HepG2 (cell line): ENCODE results near the gene ALDH18A1. TPM values are rescaled to one million over a fixed set of nuclear protein-coding genes. Genes with fewer than 3 reads are reported as not detected.

Experiments used
- AHDC1 ChIP-seq: sonication (generic); formaldehyde crosslinking; IDR thresholded peaks from 2 replicates; pipeline ENCODE4 v1.5.1; 2020; ENCODE audit warnings: mild to moderate bottlenecking, missing genetic modification reagents, borderline replicate concordance
- ATF4 ChIP-seq, 2 experiments: fragments of 450-650 bp in 1 of 2; sonication (generic) in 1 of 2; formaldehyde crosslinking; IDR thresholded peaks; 2 replicates each; pipeline versions ENCODE4 v1.5.0 to v1.8.0; 2020 to 2022; ENCODE audit warnings: mild to moderate bottlenecking in 1 of 2, missing genetic modification reagents in 1 of 2
- BORCS8-MEF2B ChIP-seq: sonication (generic); formaldehyde crosslinking; IDR thresholded peaks from 2 replicates; pipeline ENCODE4 v1.8.0; 2022; ENCODE audit warnings: mild to moderate bottlenecking, missing genetic modification reagents
- ETV5 ChIP-seq: IDR thresholded peaks from 2 replicates; pipeline ENCODE4 v1.6.1; 2018; ENCODE audit warnings: missing biosample characterization, missing genetic modification reagents, inconsistent platforms, borderline replicate concordance
- FOXK1 ChIP-seq: sonication (generic); formaldehyde crosslinking; IDR thresholded peaks from 2 replicates; pipeline ENCODE4 v1.4.0; 2020; ENCODE audit warnings: low read depth, missing genetic modification reagents, borderline replicate concordance
- HINFP ChIP-seq: sonication (generic); formaldehyde crosslinking; IDR thresholded peaks from 2 replicates; pipeline ENCODE4 v1.4.0; 2020; ENCODE audit warnings: low read depth, mild to moderate bottlenecking, missing genetic modification reagents
- LRRFIP1 ChIP-seq: sonication (generic); formaldehyde crosslinking; conservative IDR thresholded peaks from 2 replicates; pipeline ENCODE4 v1.4.0; 2020; ENCODE audit warnings: missing genetic modification reagents
- RAD21 ChIP-seq: fragments of 450-650 bp; formaldehyde crosslinking; IDR thresholded peaks from 2 replicates; pipeline ENCODE4 v1.5.0; 2020; ENCODE audit warnings: mild to moderate bottlenecking
- ZNF687 ChIP-seq: sonication (generic); formaldehyde crosslinking; IDR thresholded peaks from 2 replicates; pipeline ENCODE4 v1.5.1; 2020; ENCODE audit warnings: mild to moderate bottlenecking, missing genetic modification reagents, moderate library complexity
- ZNF749 ChIP-seq: sonication (generic); formaldehyde crosslinking; IDR thresholded peaks from 2 replicates; pipeline ENCODE4 v1.8.0; 2022; ENCODE audit warnings: mild to moderate bottlenecking, missing genetic modification reagents, moderate library complexity, borderline replicate concordance
- polyA plus RNA-seq, 8 experiments: library from polyadenylated mRNA; depleted of rRNA in 3 of 8; stranded (reverse) in 7 of 8; unstranded in 1 of 8; fragments of >200 nt; fragmentation: Illumina TruSeq in 4 of 8; extraction: Trizol in 4 of 8; gene quantifications; 2 replicates each; pipeline versions ENCODE4 v1.2.1 to v1.2.3, GENCODE V29; 2011 to 2016; ENCODE audit warnings: low read depth in 4 of 8, missing spikeins in 1 of 8, mixed read lengths in 1 of 8; ENCODE audit not compliant: insufficient read depth in 1 of 8
- total RNA-seq, 5 experiments: library from RNA; depleted of rRNA; stranded (reverse); fragments of >200 nt; fragmentation: Illumina TruSeq; extraction: Trizol; gene quantifications; 2 replicates each; pipeline ENCODE4 v1.2.3, GENCODE V29; 2016; ENCODE audit warnings: low read depth in 1 of 5

ALDH18A1 gene
- total and polyA plus RNA-seq, 2 of the 13 experiments (the other 11 are each of a cell fraction or from before 2014, with no cell fraction given) = 180 to 263 TPM

GRCh38 chr10:95640891-95641315, 15.6 kb downstream of the ALDH18A1 start (continued):
- TF ChIP-seq ZNF687 (peak; percentile 43; the same call in 1 of the 2 replicates), HINFP (CRISPR knock-in tag) (no peak), ATF4 (CRISPR knock-in tag; IDR thresholded peaks at IDR 0.05) (peak in 1 of 2 experiments; percentile 52; a peak in 1 of 4 replicates), BORCS8-MEF2B (CRISPR knock-in tag) (no peak), ETV5 (CRISPR knock-in tag) (peak; percentile 42; the same call in 1 of the 2 replicates), ZNF749 (CRISPR knock-in tag) (peak; percentile 40; the same call in 1 of the 2 replicates), RAD21 (CRISPR knock-in tag) (peak; percentile 23; the same call in 1 of the 2 replicates), LRRFIP1 (CRISPR knock-in tag) (no peak), FOXK1 (CRISPR knock-in tag) (0 out of 2 replicates have a peak, but pooled peaks have one; percentile 10), AHDC1 (no peak; the same call in none of the 2 replicates)
